SU-DHL-6 (cell line): ENCODE data around the gene ZNFX1.

Source experiments
- H2AFZ ChIP-seq: fragments of 200-600 bp; sonication (generic); 2 replicates; pipeline ENCODE4 v1.6.1; 2014; ENCODE audit warnings: low read depth, mild to moderate bottlenecking, moderate library complexity, mixed read lengths, antibody characterized with exemption, low read length; ENCODE audit not compliant: severe bottlenecking
- H3F3A ChIP-seq: fragments of 200-600 bp; shearing (Covaris generic); 2 replicates; pipeline ENCODE4 v1.6.0; 2016; ENCODE audit warnings: antibody characterized with exemption, mild to moderate bottlenecking; ENCODE audit not compliant: insufficient read depth
- H3K27ac ChIP-seq: fragments of 200-600 bp; sonication (generic); 2 replicates; pipeline ENCODE4 v1.5.1; 2016; ENCODE audit warnings: low read depth, mild to moderate bottlenecking, low read length, moderate library complexity, mixed read lengths
- H3K27me3 ChIP-seq: fragments of 200-600 bp; sonication (generic), shearing (Covaris generic); 2 replicates; pipeline ENCODE4 v1.6.0; 2014; ENCODE audit warnings: mild to moderate bottlenecking, low read length
- H3K36me3 ChIP-seq: fragments of 200-600 bp; sonication (generic); 2 replicates; pipeline ENCODE4 v1.6.1; 2014; ENCODE audit warnings: mild to moderate bottlenecking, low read length, mixed read lengths
- H3K4me2 ChIP-seq: fragments of 300-600, 200-600 bp; shearing (Covaris generic), sonication (generic); 2 replicates; pipeline ENCODE4 v1.6.0; 2014; ENCODE audit warnings: low read length, low read depth, mild to moderate bottlenecking; ENCODE audit not compliant: poor library complexity, severe bottlenecking
- H3K4me3 ChIP-seq: fragments of 200-600 bp; sonication (generic); 2 replicates; pipeline ENCODE4 v1.5.1; 2014; ENCODE audit warnings: antibody characterized with exemption, low read length, mild to moderate bottlenecking, mixed read lengths; ENCODE audit not compliant: insufficient read depth, poor library complexity, severe bottlenecking
- H3K79me2 ChIP-seq: fragments of 200-600 bp; sonication (generic); 2 replicates; pipeline ENCODE4 v1.6.1; 2014; ENCODE audit warnings: mild to moderate bottlenecking, low read length, moderate library complexity; ENCODE audit not compliant: insufficient read depth
- H3K9ac ChIP-seq: fragments of 200-600 bp; sonication (generic); 2 replicates; pipeline ENCODE4 v1.7.0; 2014; ENCODE audit warnings: mild to moderate bottlenecking, low read length
- H3K9me2 ChIP-seq: fragments of 200-600 bp; sonication (generic); replicated peaks from 2 replicates; pipeline ENCODE4 v1.6.1; 2014; ENCODE audit warnings: low read length; ENCODE audit not compliant: insufficient read depth
- H3K9me3 ChIP-seq: fragments of 200-600 bp; sonication (generic); 2 replicates; pipeline ENCODE4 v1.6.1; 2014; ENCODE audit warnings: low read length, mixed read lengths; ENCODE audit not compliant: insufficient read depth
- H4K20me1 ChIP-seq: fragments of 200-600 bp; sonication (generic); 2 replicates; pipeline ENCODE4 v1.6.1; 2014; ENCODE audit warnings: low read depth, mild to moderate bottlenecking, antibody characterized with exemption, low read length, moderate library complexity, mixed read lengths
- CTCF ChIP-seq: fragments of 200-600 bp; sonication (generic); IDR thresholded peaks from one replicate; pipeline ENCODE4 v1.5.1; 2017; ENCODE audit warnings: antibody characterized with exemption, mild to moderate bottlenecking, low read length, moderate library complexity; ENCODE audit not compliant: insufficient read depth, poor library complexity, severe bottlenecking
- EZH2phosphoT487 ChIP-seq: fragments of 200-600 bp; sonication (generic), shearing (Covaris generic); conservative IDR thresholded peaks from 2 replicates; pipeline ENCODE4 v1.6.1; 2018; ENCODE audit warnings: mild to moderate bottlenecking, antibody characterized with exemption, low read length, moderate library complexity, mixed read lengths

Gene ZNFX1

GRCh38 chr20:49313283-49313682 lies 35.4 kb upstream of the ZNFX1 start:
- no peak for TF ChIP-seq EZH2phosphoT487
- no peak for TF ChIP-seq CTCF

GRCh38 chr20:49312661-49313060 lies 34.8 kb upstream of the ZNFX1 start:
- no peak overlapping the region for H3K4me2 ChIP-seq
- H3K4me3 ChIP-seq = no peak overlapping the region
- H3K27me3 ChIP-seq = no peaks in the 10 kb centered on the region
- no peaks in the 10 kb centered on the region for H3K36me3 ChIP-seq
- no peaks in the 10 kb centered on the region for H3F3A ChIP-seq
- H4K20me1 ChIP-seq = no peaks in the 10 kb centered on the region
- H3K9me3 ChIP-seq = no peaks in the 10 kb centered on the region
- no peaks in the 10 kb centered on the region for H3K9me2 ChIP-seq
- no peak for TF ChIP-seq CTCF
- no peak for TF ChIP-seq EZH2phosphoT487
- H3K79me2 ChIP-seq = no peaks in the 10 kb centered on the region
- no peak overlapping the region for H3K27ac ChIP-seq
- H2AFZ ChIP-seq = no peak overlapping the region
- no peak overlapping the region for H3K9ac ChIP-seq

More at GRCh38 chr20:49313283-49313682, 35.4 kb upstream of the ZNFX1 start:
- H3K9ac ChIP-seq = no peak overlapping the region
- no peaks in the 10 kb centered on the region for H3K9me2 ChIP-seq
- no peak overlapping the region for H3K4me3 ChIP-seq
- H3K27ac ChIP-seq = no peak overlapping the region
- H3K4me2 ChIP-seq = no peak overlapping the region
- H3K27me3 ChIP-seq = no peaks in the 10 kb centered on the region
- no peaks in the 10 kb centered on the region for H3F3A ChIP-seq
- H3K9me3 ChIP-seq = no peaks in the 10 kb centered on the region
- H4K20me1 ChIP-seq = no peaks in the 10 kb centered on the region
- no peaks in the 10 kb centered on the region for H3K36me3 ChIP-seq
- no peak overlapping the region for H2AFZ ChIP-seq
- no peaks in the 10 kb centered on the region for H3K79me2 ChIP-seq

DNA sequence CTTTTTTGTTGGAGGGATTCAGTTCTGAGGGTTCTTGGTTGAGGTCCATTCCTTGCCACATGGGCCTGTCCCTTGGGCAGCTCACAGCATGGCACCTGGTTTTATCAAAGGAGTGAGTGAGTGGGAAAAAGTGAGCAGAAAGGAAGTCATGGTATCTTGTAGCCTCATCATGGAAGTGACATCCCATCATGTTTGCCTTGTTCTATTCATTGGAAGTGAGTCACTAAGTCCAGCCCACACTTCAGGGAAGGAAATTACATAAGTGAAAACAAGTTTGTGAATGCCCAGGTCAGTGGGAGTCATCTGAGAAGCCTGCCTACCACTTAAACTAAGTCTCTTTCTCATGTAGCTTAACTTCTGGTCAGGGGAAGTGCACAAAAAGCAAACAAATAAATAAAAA lies 32.8 kb upstream of the ZNFX1 start:
- no peaks in the 10 kb centered on the region for H4K20me1 ChIP-seq
- no peaks in the 10 kb centered on the region for H3K9me3 ChIP-seq
- H3K4me3 ChIP-seq = no peak overlapping the region
- no peak overlapping the region for H3K27ac ChIP-seq
- no peak overlapping the region for H3K4me2 ChIP-seq
- H3K27me3 ChIP-seq = no peaks in the 10 kb centered on the region
- no peaks in the 10 kb centered on the region for H3K36me3 ChIP-seq
- TF ChIP-seq EZH2phosphoT487 (no peak), CTCF (no peak)
- H3K79me2 ChIP-seq = no peaks in the 10 kb centered on the region
- H3F3A ChIP-seq = no peaks in the 10 kb centered on the region
- H3K9me2 ChIP-seq = no peaks in the 10 kb centered on the region
- no peak overlapping the region for H3K9ac ChIP-seq
- no peak overlapping the region for H2AFZ ChIP-seq
